ENCODE results near the gene CARTPT. TPM values are rescaled to one million over a fixed set of nuclear protein-coding genes. Genes with fewer than 3 reads are reported as not detected.

The CARTPT gene
- total and polyA plus RNA-seq, 2 of the 8 experiments (the other 6 are each of a cell fraction or from before 2014, with no cell fraction given), result not detected

GRCh38 chr5:71732011-71732410, 12.9 kb downstream of the CARTPT start:
- WGBS, 2 experiments (ENCODE audit: extremely low coverage in 1 of 2, insufficient coverage in 1 of 2, insufficient read length in 1 of 2, insufficient replicate concordance in 2 of 2, low coverage in 1 of 2, low lambda C conversion rate in 2 of 2, missing lambda C conversion rate in 1 of 2), result 100% methylated on average over 1 of the region's 1 CpG; no CpG with 5 or more reads in 1 of the 2 experiments
- Histone ChIP-seq H3K79me1 (ENCODE audit: low read depth, low read length) (no peaks in the 10 kb centered on the region), H3K23ac (ENCODE audit: insufficient read length) (no peak overlapping the region), H3K27me3 (replicated peaks in 1 of 4; ENCODE audit: control insufficient read depth in 3 of 4, extremely low read depth in 1 of 4, insufficient read depth in 3 of 4, low read length in 3 of 4) (no peaks in the 10 kb centered on the region), H4K20me1 (replicated peaks in 1 of 2; ENCODE audit: control insufficient read depth in 1 of 2, insufficient read depth in 2 of 2, low read length in 2 of 2) (no peaks in the 10 kb centered on the region), H3K56ac (replicated peaks; ENCODE audit: insufficient read length, low read depth, low read length) (no peak overlapping the region), H4K91ac (replicated peaks; ENCODE audit: insufficient read length, low read length) (no peak overlapping the region), H3K9me3 (ENCODE audit: insufficient read depth in 2 of 2, low read depth in 1 of 2, low read length in 1 of 2) (no peaks in the 10 kb centered on the region), H2BK12ac (ENCODE audit: low read depth, low read length) (no peak overlapping the region), H4K5ac (ENCODE audit: insufficient read length, low read depth, low read length) (no peak overlapping the region), H2AFZ (ENCODE audit: low read length) (no peak overlapping the region), H3K36me3 (ENCODE audit: control insufficient read depth in 2 of 4, insufficient read depth in 4 of 4, low read length in 3 of 4) (no peaks in the 10 kb centered on the region), H2AK5ac (ENCODE audit: low read depth, low read length) (no peak overlapping the region), H2BK20ac (ENCODE audit: low read length) (no peak overlapping the region), H3K18ac (ENCODE audit: extremely low read depth, low read length) (no peak overlapping the region), H3K9ac (replicated peaks in 1 of 4; ENCODE audit: extremely low read depth in 1 of 4, low read depth in 3 of 4, low read length in 3 of 4) (no peak overlapping the region), H2BK15ac (ENCODE audit: low read length) (no peak overlapping the region), H3K14ac (ENCODE audit: insufficient read length) (no peak overlapping the region), H2BK5ac (ENCODE audit: low read depth, low read length) (no peak overlapping the region), H3K4me2 (ENCODE audit: insufficient read depth in 1 of 2, low read depth in 2 of 2, low read length in 2 of 2) (no peak overlapping the region), H3K23me2 (ENCODE audit: low read depth, low read length) (no peaks in the 10 kb centered on the region), H3K4me3 (ENCODE audit: extremely low read depth in 1 of 4, insufficient read depth in 2 of 4, low read depth in 3 of 4, low read length in 4 of 4) (no peak overlapping the region; a peak in 1 of 8 replicates), H3K4ac (replicated peaks; ENCODE audit: insufficient read length, low read depth, low read length) (no peak overlapping the region), H3K79me2 (ENCODE audit: control insufficient read depth in 1 of 2, insufficient read depth in 2 of 2, low read length in 2 of 2) (no peaks in the 10 kb centered on the region), H3K27ac (ENCODE audit: low read depth, low read length) (no peak overlapping the region), H3K4me1 (replicated peaks in 1 of 4; ENCODE audit: control insufficient read depth in 3 of 4, insufficient read depth in 4 of 4, low read length in 3 of 4) (no peaks in the 10 kb centered on the region), H2BK120ac (replicated peaks; ENCODE audit: low read depth, low read length) (no peak overlapping the region), H4K8ac (ENCODE audit: extremely low read depth, insufficient read depth, low read length) (no peak overlapping the region)
- no peak for TF ChIP-seq SRF (IDR thresholded peaks at IDR 0.05; ENCODE audit: low read depth, low read length)
- TF ChIP-seq KDM1A (IDR thresholded peaks at IDR 0.05; ENCODE audit: borderline replicate concordance, low read length), result no peak
- no peak for TF ChIP-seq ATF2 (IDR thresholded peaks at IDR 0.05; ENCODE audit: low read length)
- DNase-seq (ENCODE audit: low read depth in 1 of 2, low spot score in 2 of 2) (no peak), FAIRE-seq (no peak)
- ChIA-PET CTCF (ENCODE audit: partially characterized antibody) (no interaction called here), POLR2A (ENCODE audit: partially characterized antibody) (no interaction called here)

All from H1 (cell line).